Tibial artery (tissue), 4 donors: ENCODE measurements around the gene RBM10.

Source experiments
- DNase-seq, 2 donors: peaks; one replicate each; pipeline ENCODE4 v3.0.0-alpha.2; 2019
- H3K27ac ChIP-seq, 2 donors: fragments of 200-600 bp; sonication (generic) in 1 of 2; 1 replicate in 1 of 2; 2 replicates in 1 of 2; pipeline ENCODE4 v1.5.1; 2018 to 2019; ENCODE audit warnings: mild to moderate bottlenecking in 1 of 2
- H3K27me3 ChIP-seq, 2 donors: fragments of 200-600 bp; sonication (generic) in 1 of 2; one replicate each; pipeline versions ENCODE4 v1.5.1 to v1.6.0; 2016 to 2019
- H3K36me3 ChIP-seq, 3 donors: fragments of 200-600 bp; sonication (generic) in 2 of 3; one replicate each; pipeline ENCODE4 v1.5.1; 2016 to 2019; ENCODE audit warnings: mild to moderate bottlenecking in 2 of 3
- H3K4me1 ChIP-seq, 4 donors: fragments of 200-600 bp; sonication (generic) in 2 of 4; 1 replicate in 3 of 4; 2 replicates in 1 of 4; pipeline ENCODE4 v1.5.1; 2016 to 2019
- H3K4me3 ChIP-seq, 2 donors: fragments of 200-600 bp; sonication (generic) in 1 of 2; 1 replicate in 1 of 2; 2 replicates in 1 of 2; pipeline ENCODE4 v1.5.1; 2018 to 2019; ENCODE audit warnings: mild to moderate bottlenecking in 2 of 2
- H3K9me3 ChIP-seq, 3 donors: fragments of 200-600 bp; sonication (generic) in 1 of 3; one replicate each; pipeline ENCODE4 v1.5.1; 2016 to 2019
- CTCF ChIP-seq, 2 experiments: fragments of 200-600 bp in 1 of 2; fragments of 450-650 bp in 1 of 2; IDR thresholded peaks; one replicate each; pipeline ENCODE4 v1.5.1; 2017 to 2019; ENCODE audit warnings: antibody characterized with exemption in 2 of 2, mild to moderate bottlenecking in 1 of 2, moderate library complexity in 1 of 2
- intact Hi-C: fragments of 100-400 bp; cut with DNase I; formaldehyde crosslinking; loops from one replicate; pipeline ENCODE4 v1.15.0; 2023; ENCODE audit warnings: low total_unique reads

Gene RBM10

DNA sequence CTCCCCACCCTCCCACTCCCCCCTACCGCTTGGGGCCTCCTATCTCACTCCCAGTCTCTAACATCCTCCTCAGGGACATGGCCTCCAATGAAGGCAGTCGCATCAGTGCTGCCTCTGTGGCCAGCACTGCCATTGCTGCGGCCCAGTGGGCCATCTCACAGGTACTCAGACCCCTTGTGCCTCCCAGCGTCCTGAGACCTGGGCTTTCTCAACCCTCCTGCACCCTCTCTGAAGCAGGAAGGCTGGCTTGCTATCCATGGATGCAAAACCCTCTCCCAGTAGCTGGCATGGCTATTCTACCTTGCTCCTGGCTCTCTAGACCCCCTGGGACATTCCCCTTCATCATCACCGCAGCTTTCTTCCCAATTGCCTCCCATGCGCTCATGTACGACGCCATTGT is 35.3 kb downstream of the RBM10 start:
- TF ChIP-seq CTCF (IDR thresholded peaks at IDR 0.05), result no peak
- no peaks in the 10 kb centered on the region for H3K27me3 ChIP-seq
- H3K4me3 ChIP-seq, result no peak overlapping the region
- peaks cover 0 to 10% (median 0%) of the 10 kb centered on the region in 4 donors for H3K4me1 ChIP-seq
- no peak overlapping the region for H3K27ac ChIP-seq
- H3K36me3 ChIP-seq, result peaks cover 23 to 78% (median 68%) of the 10 kb centered on the region in 3 donors
- intact Hi-C loops, result no loop called here
- no peaks in the 10 kb centered on the region for H3K9me3 ChIP-seq
- no peak for DNase-seq

DNA sequence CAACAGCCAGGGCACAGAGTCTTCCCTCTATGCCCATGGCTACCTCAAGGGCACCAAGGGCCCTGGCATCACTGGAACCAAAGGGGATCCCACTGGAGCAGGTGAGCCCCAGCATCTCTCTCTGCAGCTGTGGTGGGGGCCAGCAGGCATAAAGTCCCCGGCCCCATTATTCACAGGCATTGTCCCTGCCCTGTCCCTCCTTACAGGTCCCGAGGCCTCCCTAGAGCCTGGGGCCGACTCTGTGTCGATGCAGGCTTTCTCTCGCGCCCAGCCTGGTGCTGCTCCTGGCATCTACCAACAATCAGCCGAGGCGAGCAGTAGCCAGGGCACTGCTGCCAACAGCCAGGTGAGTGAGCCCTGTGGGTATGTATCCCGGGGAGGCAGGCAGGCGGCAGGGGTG is 36.3 kb downstream of the RBM10 start:
- no peak for DNase-seq
- Histone ChIP-seq H3K9me3 (no peaks in the 10 kb centered on the region), H3K36me3 (peaks cover 23 to 78% (median 67%) of the 10 kb centered on the region in 3 donors), H3K4me3 (no peak overlapping the region), H3K27ac (no peak overlapping the region), H3K4me1 (peaks cover 0 to 10% (median 0%) of the 10 kb centered on the region in 4 donors), H3K27me3 (no peaks in the 10 kb centered on the region)
- intact Hi-C loops, result no loop called here
- no peak for TF ChIP-seq CTCF (IDR thresholded peaks at IDR 0.05)

- intact Hi-C loops, result no loop called here
These were observed 37.2 kb downstream of the RBM10 start for GRCh38 chrX:47182106-47182700.

DNA sequence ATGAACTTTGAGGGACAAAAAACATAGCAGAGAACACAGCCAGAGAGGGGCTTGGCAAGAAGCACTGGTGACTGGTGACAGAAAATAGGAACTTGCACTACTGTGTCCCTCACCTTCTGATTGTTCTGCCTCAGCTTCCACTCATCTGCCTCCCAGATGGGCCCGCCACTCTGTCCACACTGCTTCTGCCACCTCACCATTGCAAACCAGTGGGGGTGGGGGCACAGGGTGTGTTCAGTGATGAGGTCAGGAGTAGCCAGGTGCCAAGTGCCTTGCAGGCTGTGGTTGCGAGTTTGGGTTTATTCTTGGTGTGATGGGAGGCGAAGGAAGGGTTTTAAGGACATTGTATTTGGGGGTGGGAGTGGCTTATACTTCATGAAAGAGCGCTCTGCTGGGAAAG is 39.5 kb downstream of the RBM10 start:
- Histone ChIP-seq H3K27ac (no peak overlapping the region), H3K27me3 (no peaks in the 10 kb centered on the region), H3K4me3 (no peak overlapping the region), H3K36me3 (peaks cover 13 to 59% (median 46%) of the 10 kb centered on the region in 3 donors), H3K9me3 (no peaks in the 10 kb centered on the region), H3K4me1 (peaks cover 0 to 3% (median 0%) of the 10 kb centered on the region in 4 donors)
- intact Hi-C loops, result no loop called here
- no peak for DNase-seq
- TF ChIP-seq CTCF (IDR thresholded peaks at IDR 0.05), result no peak

More at GRCh38 chrX:47182106-47182700, 37.2 kb downstream of the RBM10 start:
- no peak for DNase-seq
- Histone ChIP-seq H3K4me1 (peaks cover 0 to 10% (median 0%) of the 10 kb centered on the region in 4 donors), H3K4me3 (no peak overlapping the region), H3K36me3 (peaks cover 23 to 79% (median 68%) of the 10 kb centered on the region in 3 donors), H3K9me3 (no peaks in the 10 kb centered on the region), H3K27me3 (no peaks in the 10 kb centered on the region), H3K27ac (no peak overlapping the region)
- TF ChIP-seq CTCF (IDR thresholded peaks at IDR 0.05), result no peak

GRCh38 chrX:47185241-47185640 is 40.2 kb downstream of the RBM10 start:
- Histone ChIP-seq H3K9me3 (no peaks in the 10 kb centered on the region), H3K36me3 (peaks cover 13 to 52% (median 39%) of the 10 kb centered on the region in 3 donors), H3K27me3 (no peaks in the 10 kb centered on the region), H3K4me1 (no peaks in the 10 kb centered on the region), H3K27ac (no peak overlapping the region), H3K4me3 (no peak overlapping the region)
- no peak for DNase-seq
- TF ChIP-seq CTCF (IDR thresholded peaks at IDR 0.05), result no peak
- intact Hi-C loops, result no loop called here
